GDM1 (cell line): Measurements from ENCODE around the gene NLGN1.

Experiments
- DNase-seq: peaks from one replicate; lab custom pipeline; 2025; lab: John Stamatoyannopoulos, UW

NLGN1 gene

DNA sequence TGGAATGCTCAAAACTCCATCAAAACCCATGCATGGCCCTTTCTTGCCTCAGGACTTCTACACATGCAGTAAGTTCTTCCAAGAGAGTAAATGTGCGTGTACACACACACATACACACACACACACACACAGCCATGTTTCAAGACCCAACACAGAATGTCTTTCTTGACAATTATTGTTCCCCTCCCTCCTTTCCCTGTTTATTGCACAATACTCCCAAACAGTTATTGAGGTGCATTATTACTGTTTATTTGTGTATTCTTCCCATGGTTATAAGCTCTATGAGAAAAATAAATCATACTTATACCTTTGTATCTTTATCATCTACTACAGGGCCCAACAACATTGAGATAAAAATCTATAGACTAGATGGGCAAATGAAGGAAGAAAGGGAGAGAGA is 937.8 kb downstream of the NLGN1 start:
- DNase-seq: no peak

GRCh38 chr3:174335910-174336309 is 938.4 kb downstream of the NLGN1 start:
- DNase-seq: no peak
